ENCODE data around the gene SYNGR4.
"Not testable (repeated sequence)": the region's sequence is repeated elsewhere in the genome, so short reads cannot be mapped to it uniquely, and the experiment has no call there.

SYNGR4 gene, protein sequence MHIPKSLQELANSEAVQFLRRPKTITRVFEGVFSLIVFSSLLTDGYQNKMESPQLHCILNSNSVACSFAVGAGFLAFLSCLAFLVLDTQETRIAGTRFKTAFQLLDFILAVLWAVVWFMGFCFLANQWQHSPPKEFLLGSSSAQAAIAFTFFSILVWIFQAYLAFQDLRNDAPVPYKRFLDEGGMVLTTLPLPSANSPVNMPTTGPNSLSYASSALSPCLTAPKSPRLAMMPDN
- long read RNA-seq, donor 1, partial matches to known transcripts, result 158 of 158 reads
- long read RNA-seq, donor 1, other reads (novel, unspliced or antisense), result 0 of 158 reads
- long read RNA-seq, donor 2, result 0 reads
- long read RNA-seq, donor 3, partial matches to known transcripts, result 42 of 123 reads
- long read RNA-seq, donor 3, other reads (novel, unspliced or antisense), result 81 of 123 reads
- long read RNA-seq, donor 4, partial matches to known transcripts, result 198 of 198 reads
- long read RNA-seq, donor 4, other reads (novel, unspliced or antisense), result 0 of 198 reads
- long read RNA-seq, donor 5, result 0 reads
- long read RNA-seq, donor 6, result 0 reads
- long read RNA-seq, donor 7, partial matches to known transcripts, result 342 of 342 reads
- long read RNA-seq, donor 7, other reads (novel, unspliced or antisense), result 0 of 342 reads
- long read RNA-seq, donor 8, partial matches to known transcripts, result 195 of 195 reads
- long read RNA-seq, donor 8, other reads (novel, unspliced or antisense), result 0 of 195 reads

DNA sequence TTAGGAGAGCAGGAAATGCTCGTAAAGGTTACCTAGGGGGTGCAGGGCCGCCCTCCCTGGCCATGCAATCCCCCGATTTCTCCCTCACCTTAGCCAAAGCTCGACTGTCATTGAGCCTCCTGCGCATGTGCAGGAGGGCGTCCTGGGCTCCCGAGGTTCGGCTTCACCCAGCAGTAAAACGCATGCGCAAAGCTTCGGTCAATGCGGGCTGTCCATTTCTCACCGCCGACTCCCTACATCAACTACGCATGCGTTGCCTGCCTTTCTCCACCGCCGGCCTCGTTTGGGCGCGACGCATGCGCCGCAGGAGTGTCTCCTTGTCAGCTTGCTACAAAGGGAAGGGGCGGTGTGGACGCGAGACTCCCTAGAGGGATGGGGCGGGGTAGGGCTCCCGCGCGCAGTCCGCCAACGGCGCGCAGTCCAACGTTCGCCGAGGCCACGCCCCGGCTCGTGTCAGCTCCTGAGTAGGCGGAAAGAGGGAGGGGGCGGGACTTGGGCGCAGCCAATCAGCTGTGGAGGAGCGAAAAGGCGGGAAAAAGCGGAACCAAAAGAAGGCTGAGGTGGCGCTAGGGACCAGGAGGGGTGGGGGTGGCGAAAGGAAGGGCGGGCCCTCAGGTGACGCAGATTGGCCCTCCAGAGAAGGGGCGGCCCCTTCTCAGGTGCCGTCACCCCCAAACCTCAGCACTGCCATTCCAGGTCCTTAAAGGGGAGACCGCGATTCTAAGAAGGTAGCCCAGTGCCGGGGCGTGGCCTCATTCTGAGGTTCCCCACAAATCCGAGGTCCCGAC lies at the start of gene SYNGR4, which contains the start of gene TMEM143:
SYNGR4 (plus strand) TSS at position 558 of the 788 bp plus-strand sequence. CDS start 1,476 bp downstream, outside the sequence.
TMEM143 (minus strand) TSS at position 131 of the 788 bp plus-strand sequence; CDS start at position 111, 20 bp downstream.
- peak; percentile 94 for DNase-seq

DNA sequence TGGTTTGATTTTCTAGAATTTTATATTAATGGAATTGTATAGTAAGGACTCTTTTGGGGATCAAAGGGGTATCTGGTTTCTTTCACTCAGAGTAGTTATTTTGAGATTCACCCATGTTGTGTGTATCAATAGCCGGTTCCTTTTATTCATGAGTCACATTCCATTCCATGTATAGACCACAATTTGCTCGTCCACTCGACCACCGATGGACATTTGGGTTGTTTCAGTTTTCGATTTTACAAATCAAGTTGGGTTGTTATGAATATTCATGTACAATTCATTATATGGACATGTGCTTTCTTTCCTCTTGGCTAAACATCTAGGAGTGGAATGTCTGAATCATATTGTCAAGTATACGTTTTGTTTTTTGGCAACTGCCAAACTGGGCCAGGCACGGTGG lies 48.5 kb upstream of the SYNGR4 start:
- no peak for DNase-seq

DNA sequence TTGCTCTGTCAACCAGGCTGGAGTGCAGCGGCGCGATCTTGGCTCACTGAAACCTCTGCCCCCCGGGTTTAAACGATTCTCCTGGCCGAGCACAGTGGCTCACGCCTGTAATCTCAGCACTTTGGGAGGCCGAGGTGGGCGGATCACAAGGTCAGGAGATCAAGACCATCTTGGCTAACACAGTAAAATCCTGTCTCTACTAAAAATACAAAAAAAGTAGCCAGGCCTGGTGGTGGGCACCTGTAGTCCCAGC lies 46.5 kb upstream of the SYNGR4 start:
- DNase-seq, result not testable (repeated sequence)

DNA sequence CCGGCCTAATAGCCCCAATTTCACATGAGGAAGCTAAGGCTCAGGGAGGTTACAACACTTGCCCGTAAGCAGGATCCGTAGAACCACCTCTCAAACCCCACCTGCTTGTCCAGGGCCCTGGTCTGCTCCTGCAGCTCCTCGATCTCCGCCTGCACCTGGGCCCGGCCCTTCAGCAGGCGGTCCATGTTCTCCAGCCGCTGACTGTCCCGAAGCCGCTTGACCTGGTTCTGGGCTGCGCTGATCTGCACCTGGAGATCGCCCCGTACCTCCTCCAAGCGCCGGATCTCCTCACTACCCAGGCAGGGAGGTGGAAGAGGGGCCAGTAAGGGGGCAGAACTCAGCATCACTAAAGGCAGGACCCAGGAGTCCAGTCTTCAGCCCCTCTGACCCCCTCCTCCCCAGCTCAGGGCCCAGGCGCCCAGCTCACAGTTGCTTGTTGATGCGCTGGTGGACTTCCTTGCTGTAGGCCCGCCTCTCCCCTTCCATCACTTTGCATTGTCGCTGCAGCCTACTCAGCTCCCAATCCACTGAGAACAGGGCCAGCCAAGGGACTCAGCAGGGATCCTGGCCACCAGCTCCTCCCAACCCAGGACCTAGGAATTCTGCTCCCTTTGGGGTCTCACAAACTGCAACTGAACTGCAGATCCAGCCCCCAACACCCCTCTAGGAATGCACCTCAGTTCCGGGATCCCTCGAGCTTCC lies 45.7 kb upstream of the SYNGR4 start:
- peak; percentile 6 for DNase-seq

DNA sequence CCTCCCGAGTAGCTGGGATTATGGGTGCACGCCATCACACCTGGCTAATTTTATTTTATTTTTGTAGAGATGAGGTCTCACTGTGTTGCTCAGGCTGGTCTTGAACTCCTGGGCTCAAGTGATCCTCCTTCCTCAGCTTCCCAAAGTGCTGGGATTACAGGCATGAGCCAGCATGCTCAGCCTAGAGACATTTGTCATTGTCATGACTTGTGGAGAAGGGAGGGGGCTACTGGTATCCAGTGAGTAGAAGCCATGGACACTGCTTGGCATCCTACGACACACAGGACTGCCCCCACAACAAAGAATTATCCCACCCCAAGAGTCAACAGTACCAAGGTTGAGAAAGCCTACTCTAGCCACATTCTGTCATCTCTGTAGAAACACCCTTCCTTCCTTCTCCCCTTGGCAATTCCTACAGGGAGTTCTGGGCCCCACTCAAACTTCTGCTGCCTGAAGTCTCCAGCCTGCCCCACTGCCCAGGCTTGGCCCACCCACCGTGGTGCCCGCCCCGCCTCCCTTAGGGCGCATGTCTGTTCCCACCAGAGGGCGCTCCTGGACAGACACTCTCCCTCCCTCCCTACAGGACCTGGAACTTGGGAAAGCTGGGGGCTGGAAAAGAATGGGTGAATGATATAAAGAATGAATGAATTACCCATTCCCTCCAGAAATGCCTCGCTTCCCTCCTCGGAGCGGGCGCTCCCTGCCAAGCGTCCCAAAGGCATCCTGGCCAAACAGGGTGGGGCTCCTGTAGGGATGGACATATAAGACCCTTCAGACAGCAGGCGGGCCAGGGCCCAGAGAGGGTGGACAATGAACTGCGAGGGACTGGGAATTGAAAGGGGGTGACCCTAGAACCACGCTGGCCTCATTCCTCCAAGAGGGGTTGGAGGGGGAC lies 44.3 kb upstream of the SYNGR4 start:
- DNase-seq, result peak; percentile 66

DNA sequence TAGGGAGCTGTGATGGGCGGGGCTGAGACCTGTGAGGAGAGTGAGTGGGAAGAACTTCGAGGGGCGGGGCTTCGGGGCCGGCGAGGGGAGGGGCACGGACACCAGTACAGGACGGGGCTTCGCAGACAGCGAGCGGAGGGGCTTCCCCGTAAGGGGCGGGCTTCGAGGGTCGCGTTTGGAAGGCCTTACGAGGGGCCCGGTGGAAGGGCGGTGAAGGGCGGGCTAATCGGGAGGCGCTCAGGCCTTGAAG lies 42.9 kb upstream of the SYNGR4 start:
- DNase-seq, result no peak

DNA sequence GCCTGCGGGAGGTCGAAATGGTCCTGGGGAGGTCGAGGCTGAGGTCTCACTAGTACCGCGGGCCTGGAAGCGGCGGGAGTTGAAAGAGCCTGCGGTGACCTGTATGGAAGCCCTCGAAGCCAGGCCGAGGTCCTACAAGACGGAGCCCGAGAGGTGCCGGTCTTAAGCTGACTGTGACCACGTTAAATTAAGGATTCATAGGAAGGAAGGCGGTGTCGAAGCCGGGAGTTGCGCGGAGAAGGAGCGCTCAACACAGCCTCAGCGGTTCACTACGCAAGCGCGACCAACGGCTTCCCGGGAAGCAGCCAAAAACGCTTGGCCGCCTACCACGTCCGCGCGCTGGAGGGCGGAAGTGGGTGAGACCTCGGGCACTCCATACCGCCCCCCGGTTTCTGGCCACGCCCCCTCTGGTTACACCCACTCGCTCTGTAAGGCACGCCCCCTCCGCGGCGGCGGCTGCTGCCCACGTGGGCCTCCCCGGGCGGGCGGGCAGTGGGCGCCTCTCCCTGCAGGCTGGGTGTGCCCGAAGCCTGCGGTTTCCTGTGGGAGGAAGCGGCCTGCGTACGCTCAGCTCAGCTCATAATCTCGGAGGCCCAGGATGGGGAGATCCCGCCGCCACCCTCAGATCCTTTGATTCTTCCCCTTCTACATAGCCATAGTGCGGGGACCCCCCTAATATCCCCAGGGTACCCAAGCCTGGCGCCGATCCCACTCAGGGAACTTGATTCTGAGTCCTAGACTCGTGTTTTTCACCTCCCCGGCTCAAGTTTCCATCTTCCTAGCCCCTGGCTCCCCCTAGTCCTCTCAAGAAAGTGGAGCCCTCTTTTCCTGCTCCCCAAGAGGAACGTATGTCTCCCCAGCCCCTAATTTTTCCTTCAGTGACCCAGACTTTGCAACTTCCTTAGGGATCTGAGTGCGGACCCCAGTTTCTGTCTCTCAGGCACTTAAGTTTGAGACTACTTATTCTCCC lies 42.3 kb upstream of the SYNGR4 start:
- DNase-seq, result peak; percentile 97

DNA sequence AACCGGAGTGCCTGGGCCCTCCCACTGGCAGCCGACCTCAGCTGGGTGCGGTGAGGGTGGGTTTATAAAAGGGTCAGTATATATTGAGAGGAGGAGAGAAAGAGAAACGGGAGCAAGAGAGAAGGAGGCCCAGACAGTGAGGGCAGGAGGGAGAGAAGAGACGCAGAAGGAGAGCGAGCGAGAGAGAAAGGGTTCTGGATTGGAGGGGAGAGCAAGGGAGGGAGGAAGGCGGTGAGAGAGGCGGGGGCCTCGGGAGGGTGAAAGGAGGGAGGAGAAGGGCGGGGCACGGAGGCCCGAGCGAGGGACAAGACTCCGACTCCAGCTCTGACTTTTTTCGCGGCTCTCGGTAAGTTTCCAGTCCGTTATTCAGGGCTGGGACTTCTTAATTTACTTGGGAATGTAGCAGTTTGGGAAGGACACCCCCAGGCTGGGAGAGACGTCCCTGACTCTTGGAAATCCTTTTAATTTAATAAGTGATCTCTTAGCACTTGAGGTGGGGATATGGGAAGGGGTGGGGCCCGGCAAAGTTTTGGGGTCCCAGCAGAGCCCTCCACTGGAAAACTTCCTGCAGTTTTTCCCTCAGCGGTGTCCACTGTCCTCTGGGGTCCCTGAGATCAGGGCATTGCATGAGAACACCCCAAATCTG lies 38.8 kb upstream of the SYNGR4 start, which contains the start of gene EMP3:
EMP3 (plus strand) TSS at position 288 of the 646 bp plus-strand sequence. CDS start 1,293 bp downstream, outside the sequence.
- DNase-seq, result peak; percentile 68

DNA sequence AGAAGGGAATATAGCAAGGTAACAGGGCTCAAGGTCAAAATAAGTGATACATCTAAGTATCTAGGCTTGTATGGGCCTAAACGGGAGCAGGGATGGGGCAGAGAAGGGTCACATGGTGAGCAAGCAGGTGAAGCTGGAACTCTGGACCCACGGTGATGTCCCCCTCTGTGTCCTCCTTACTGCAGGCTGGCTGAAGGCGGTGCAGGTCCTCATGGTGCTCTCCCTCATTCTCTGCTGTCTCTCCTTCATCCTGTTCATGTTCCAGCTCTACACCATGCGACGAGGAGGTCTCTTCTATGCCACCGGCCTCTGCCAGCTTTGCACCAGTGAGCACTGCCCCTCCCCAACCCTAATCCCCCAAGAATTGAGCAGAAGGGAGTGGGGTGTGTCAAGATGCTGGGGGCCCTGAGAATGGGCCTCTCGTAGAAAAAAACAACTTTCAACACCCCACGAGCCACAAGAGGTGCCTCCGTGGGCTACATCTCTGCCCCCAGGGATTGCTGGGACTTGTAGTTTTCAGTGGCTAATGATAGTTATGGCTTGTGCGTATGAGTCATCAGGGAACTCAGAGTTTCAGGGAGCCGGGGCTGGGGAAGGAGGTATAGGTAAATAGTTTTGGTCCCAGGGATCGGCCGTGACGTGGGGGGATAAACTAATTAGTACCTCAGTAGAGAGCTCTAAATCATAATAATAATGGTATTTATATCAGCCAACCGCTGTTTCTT lies 34.8 kb upstream of the SYNGR4 start:
- DNase-seq, result no peak

DNA sequence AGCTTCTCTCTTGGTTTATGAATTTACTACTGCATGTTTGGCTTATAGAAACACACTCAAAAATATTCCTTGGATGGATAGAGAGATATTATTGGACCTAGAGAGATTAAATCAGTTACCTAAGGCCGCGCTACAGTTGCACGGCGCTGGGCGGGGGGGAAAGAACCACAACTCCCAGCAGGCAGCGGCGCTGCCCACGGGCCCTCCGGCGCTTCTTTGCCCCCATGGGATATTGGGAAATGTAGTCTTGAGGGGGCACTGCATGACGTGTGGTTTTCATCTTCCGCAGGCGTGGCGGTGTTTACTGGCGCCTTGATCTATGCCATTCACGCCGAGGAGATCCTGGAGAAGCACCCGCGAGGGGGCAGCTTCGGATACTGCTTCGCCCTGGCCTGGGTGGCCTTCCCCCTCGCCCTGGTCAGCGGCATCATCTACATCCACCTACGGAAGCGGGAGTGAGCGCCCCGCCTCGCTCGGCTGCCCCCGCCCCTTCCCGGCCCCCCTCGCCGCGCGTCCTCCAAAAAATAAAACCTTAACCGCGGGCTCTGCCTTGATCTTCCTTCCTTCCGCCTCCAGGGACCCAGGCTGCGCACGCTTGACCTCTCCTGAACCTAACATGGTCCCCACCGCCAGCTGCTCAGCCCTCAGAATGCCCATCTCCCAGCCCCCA lies 34.0 kb upstream of the SYNGR4 start:
- peak; percentile 79 for DNase-seq

DNA sequence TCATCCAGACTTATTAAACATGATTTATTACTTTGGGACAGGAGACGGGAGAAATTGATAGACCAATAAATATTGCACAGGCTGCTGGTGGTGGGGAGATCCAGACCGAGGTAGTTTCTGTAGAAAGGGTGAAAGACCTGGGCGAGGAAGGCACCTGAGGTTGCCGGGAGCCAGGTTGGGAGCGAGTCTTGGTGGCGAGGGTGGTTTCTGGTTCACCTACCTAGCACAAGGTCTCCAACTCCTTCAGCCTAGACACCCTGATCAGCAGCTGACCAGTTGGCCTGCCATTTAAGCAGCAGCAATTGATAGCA lies 31.9 kb upstream of the SYNGR4 start:
- no peak for DNase-seq

DNA sequence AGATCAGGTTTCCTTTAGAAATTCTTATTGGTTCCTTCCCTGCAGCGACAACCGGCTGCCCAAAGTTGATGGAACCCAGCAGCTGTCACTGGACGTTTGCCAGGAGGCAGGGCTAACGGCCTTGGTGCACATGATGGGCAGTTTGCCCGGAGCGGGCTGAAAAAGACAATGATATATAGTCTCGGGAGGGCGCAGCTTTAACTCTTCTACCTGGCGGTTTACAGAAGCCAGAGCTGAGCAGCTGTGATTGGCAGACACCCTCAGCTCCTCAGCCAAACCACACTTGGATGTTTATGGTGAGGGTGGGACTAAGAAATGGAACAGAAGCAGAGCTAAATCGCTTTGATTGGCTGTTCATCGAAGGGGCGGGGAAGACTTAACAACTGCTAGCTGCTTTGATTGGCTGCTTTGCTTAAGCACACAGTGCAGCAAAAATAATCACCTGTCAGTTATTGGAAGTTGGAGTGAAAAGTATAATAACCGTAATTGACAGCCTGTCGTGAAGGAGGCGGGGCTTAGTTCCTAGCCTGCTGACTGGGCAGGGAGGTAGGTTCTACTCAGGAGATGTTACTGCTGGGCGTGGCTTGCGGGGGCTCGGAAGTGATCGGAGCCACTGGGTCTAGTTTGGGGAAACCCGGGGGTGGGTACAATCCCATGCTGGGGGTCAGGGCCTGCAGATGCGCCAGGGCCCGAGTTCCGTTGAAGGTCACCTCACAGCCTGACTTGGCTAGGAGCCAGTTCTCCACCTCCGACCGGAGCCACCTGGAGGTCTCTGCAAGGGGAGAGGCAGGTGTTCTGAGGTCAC lies 31.3 kb upstream of the SYNGR4 start:
- DNase-seq, result peak; percentile 86

DNA sequence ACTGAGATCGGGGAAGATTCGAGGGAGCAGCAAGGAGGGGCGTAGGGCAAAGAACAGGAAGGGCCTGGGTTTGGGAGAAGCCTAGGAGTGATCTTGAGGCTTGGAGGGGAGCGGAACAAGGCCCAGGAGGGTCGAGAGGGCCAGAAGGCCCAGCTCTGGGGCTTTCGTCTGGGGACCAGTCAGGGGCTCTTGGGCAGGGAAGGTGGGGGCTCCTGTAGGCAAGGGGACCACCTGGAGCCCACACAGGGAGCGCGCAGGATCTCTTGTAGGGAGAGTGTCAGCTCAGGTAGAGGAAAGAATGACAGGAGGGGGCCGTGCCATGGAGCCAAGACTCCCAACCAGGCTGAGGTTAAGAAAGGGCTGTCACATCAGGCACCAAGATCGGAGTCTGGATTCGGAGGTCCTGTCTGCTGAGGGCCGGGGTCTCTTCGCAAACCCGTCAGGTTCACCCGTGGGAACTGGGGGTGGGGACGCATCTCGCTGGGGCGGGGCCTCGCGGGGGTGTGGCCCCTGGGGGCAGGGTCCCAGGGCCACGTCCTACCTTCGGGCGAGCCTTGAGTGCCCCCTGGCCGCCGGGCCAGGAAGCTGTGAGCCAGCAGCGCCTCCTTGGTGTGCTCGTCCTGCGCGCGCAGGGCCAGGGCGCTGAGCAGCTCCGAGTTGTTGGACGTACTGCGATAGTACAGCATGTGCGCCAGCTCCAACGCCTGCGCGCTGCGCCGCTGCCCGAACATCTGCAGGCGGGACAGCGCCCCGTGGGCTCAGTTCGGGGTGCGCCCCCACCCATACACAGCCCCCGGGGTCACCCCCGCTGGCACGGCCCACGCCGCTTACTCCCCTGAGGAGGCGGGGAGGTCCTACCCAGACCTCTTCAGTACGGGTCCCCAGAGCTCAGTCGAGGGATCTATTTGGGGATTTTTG lies 30.4 kb upstream of the SYNGR4 start:
- peak; percentile 73 for DNase-seq

DNA sequence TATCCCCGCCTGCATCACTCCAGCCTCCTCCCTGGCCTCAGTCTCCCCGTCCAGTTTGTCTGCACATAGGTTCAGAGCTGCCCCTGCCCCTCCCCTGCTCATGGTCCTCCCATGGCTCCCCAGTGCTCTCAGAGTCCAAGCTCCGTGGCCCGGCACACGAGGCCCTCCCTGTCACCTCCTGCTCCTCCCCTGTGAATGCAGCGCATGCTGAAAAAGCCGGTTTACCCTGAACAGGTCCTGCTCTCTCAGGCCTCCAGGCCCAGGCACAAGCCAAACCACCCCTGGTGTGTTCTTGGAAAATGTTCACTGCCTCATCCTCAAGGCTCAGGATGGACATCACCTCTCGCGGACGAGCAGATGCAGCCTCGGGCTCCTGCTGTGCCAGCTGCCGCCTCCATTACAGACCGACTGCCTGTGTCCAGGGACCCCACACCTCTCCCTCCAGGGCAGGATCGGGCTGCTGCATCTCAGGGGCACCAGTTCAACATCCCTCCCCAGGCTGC lies 25.9 kb upstream of the SYNGR4 start:
- DNase-seq, result no peak

DNA sequence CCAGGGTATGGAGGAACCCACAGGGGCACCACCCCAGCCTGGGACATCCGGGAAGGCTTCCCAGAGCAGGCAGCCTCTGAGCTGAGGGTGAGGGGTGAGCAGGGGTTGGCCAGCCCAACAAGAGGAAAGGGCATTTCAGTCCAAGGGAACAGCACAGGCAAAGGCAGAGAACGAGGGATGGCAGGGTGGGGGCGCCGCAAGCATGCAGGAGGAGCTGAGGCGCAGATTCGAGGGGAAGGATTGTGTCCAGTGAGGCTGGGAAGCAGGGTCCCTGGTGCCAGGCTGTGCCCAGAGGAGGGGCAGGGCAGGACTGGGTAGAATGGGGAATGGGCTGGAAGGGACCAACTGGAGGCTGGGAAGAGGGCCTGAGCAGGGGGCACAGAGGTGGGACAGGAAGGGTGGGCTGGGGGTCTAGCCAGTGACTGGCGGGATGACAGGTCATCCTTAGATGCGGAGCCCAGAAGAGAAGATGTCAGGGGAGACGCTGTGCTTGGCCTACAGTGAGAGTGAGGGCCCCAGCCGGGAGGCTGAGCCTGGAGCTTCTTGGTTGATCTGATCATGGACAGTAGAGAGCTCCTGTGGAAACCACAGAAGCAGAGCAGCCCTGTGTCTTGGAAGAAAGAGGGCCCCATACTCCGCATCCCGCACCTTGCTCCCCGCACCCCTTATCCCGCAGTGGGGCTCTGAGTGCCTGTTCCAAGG lies 25.2 kb upstream of the SYNGR4 start:
- DNase-seq, result no peak

DNA sequence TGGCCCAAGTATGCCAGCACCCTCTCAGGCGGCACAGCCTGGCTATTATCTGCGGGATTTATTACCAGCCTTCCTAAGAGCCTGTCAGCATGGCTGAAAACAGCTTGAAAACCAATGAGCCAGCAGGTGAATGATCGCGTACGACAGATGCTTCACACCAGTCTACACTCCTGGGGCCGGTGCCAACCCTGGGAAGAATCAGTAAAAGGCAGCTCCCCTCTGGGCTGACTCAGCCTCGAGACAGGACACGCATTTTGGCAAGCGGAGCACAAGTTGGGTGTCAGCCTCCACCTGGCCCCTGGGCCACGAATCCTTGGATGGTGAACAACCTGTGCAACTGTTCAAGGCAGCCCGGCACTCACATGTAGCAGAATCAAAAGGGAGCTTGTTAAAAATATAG lies 23.2 kb upstream of the SYNGR4 start:
- no peak for DNase-seq
